Chondrocyte (in vitro differentiated cells): ENCODE measurements around the gene PRPSAP1. TPM values are rescaled to one million over a fixed set of nuclear protein-coding genes. Genes with fewer than 3 reads are reported as not detected.

Experiments used
- DNase-seq: peaks from one replicate; pipeline ENCODE4 v3.0.0; 2021; ENCODE audit warnings: mixed read lengths, low spot score
- H3K27ac Mint-ChIP-seq: one replicate; pipeline ENCODE4 v1.8.0; 2021; ENCODE audit warnings: mild to moderate bottlenecking, moderate library complexity, mixed read lengths; ENCODE audit not compliant: unreplicated experiment
- H3K27me3 Mint-ChIP-seq: 2 replicates; pipeline ENCODE4 v1.8.0; 2021; ENCODE audit warnings: low read depth, mixed read lengths
- H3K36me3 Mint-ChIP-seq: 2 replicates; pipeline ENCODE4 v1.8.0; 2021; ENCODE audit warnings: low read depth, mixed read lengths
- H3K4me1 Mint-ChIP-seq: 2 replicates; pipeline ENCODE4 v1.8.0; 2021; ENCODE audit warnings: low read depth, mild to moderate bottlenecking, mixed read lengths
- H3K4me3 Mint-ChIP-seq: one replicate; pipeline ENCODE4 v1.8.0; 2021; ENCODE audit warnings: mild to moderate bottlenecking, moderate library complexity, mixed read lengths; ENCODE audit not compliant: unreplicated experiment
- H3K9me3 Mint-ChIP-seq: 2 replicates; pipeline ENCODE4 v1.8.0; 2021; ENCODE audit warnings: low read depth, mixed read lengths
- CTCF ChIP-seq: fragments of 200-600 bp; sonication (generic); IDR thresholded peaks from 2 replicates; pipeline ENCODE4 v1.5.0; 2021; ENCODE audit warnings: antibody characterized with exemption, mild to moderate bottlenecking, moderate library complexity
- total RNA-seq: library from RNA; stranded (reverse); gene quantifications from 3 replicates; pipeline ENCODE4 v1.2.1, GENCODE V29; 2021

The PRPSAP1 gene
- total RNA-seq, 1 donor from 2014 or later, result 59.0 TPM

DNA sequence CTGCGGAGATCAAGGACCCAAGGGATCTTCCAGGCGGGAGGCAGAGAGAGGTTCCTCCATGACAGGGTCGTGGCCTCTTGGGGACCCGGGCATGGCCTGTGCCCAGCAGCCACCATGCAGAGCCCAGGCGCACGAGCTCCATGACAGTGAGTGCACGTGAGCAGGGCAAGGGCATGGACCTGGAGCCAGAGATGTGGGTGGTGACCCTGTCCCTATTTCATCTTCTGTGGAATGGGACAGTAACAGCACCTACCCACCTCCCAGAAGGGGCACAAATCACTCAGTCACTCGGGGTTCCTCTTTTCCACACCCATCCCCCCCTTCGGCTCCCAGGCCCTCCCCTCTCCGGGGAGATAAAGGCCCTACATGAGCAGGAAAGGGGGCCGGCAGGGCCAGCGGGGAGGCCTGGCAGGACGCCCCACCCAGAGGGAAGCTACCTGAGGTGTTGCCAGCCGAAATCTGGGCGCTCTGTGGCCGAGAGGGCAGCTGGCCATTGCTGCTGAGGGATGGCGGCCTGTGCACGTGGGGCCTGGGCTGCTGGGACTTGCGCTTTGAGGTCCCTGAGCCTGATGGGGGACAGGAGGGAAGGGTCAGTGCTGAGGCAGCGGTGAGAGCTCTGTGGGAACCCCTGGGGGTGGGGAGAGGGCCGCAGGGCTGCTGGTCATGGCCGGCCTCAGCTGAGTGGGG lies 78.2 kb downstream of the PRPSAP1 start:
- H3K36me3 Mint-ChIP-seq, result peaks cover 4% of the 10 kb centered on the region
- no peaks in the 10 kb centered on the region for H3K9me3 Mint-ChIP-seq
- no peak overlapping the region for H3K4me3 Mint-ChIP-seq
- H3K27me3 Mint-ChIP-seq, result no peaks in the 10 kb centered on the region
- H3K27ac Mint-ChIP-seq, result no peak overlapping the region
- no peak for TF ChIP-seq CTCF
- peaks cover 5% of the 10 kb centered on the region for H3K4me1 Mint-ChIP-seq
- no peak for DNase-seq

DNA sequence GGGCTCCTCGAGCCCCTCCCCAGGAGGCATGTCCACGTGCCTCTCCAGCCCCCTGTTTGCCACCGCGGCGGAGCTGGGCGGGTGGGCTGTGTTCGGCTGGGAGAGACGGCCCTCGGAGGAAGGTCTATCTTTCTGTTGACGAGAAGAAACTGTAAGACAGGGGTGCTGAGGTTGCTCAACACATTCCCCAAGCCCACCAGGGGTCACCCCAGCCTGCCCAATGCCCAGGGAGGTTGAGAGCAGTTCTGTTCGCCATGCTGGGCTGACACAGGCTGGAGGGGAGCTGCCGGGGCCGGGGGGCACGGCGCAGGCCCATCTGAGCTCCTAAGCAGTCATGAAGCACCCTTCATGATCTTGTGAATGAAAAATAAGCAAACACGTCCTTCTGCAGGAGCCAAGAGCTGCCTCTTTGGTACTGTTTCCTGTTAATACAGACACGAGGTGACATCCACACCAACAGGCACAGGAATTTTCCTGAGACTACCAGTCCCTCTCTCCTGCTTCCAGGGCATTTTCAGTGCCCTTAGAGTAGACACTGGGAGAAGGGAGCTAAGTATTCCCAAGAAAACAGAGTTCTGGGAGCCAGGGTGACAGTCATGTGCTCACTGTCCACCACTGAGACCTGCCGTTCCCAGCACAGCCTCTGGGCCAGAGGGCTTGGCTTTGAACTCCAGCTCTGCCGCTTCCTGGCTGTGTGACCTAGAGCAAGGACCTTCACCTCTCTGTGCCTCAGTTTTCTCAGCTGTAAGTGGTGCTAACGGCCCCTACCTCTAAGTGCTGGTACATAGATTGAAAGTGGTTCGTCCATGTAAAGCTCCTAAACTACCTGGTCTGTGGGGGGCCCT lies 79.4 kb downstream of the PRPSAP1 start:
- TF ChIP-seq CTCF, result no peak
- no peak overlapping the region for H3K4me3 Mint-ChIP-seq
- H3K9me3 Mint-ChIP-seq, result no peaks in the 10 kb centered on the region
- no peak overlapping the region for H3K27ac Mint-ChIP-seq
- H3K36me3 Mint-ChIP-seq, result peaks cover 4% of the 10 kb centered on the region
- no peak for DNase-seq
- peaks cover 5% of the 10 kb centered on the region for H3K4me1 Mint-ChIP-seq
- no peaks in the 10 kb centered on the region for H3K27me3 Mint-ChIP-seq

DNA sequence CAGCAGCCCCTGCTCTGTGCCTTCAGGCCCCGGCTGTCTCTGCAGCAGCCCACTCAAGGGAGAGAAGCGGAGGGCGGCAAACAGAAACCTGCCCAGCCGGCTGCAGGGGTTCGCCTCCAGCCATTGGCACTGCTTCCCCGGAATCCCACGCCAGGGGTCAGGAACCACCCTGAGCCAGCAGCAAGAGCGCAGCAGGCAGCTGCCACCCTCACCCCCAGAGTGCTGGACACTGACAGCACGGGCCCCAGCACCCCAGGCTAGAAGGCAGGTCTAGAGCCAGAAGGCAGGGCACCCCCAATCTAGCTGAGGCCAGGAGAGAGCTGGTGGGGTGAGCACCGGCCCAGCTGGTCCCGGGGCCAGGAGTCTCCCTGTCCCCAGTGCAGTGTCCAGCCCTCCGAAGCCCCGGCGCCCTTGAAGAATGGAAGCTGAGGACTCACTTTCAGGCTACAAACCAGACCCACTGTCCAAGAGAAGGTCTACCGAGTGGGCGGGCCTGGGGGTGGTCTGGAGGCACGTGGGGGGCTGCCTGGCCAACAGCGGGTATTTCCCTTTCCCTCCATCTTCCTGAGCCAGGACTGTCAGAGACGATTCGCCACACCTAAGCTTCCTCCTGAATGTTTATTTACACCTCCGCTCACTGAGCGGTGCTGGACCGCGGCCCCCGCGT lies 80.1 kb downstream of the PRPSAP1 start:
- Mint-ChIP-seq H3K4me1 (peaks cover 5% of the 10 kb centered on the region), H3K4me3 (no peak overlapping the region), H3K36me3 (peaks cover 4% of the 10 kb centered on the region), H3K27ac (no peak overlapping the region), H3K9me3 (no peaks in the 10 kb centered on the region), H3K27me3 (no peaks in the 10 kb centered on the region)
- no peak for TF ChIP-seq CTCF
- DNase-seq, result no peak

DNA sequence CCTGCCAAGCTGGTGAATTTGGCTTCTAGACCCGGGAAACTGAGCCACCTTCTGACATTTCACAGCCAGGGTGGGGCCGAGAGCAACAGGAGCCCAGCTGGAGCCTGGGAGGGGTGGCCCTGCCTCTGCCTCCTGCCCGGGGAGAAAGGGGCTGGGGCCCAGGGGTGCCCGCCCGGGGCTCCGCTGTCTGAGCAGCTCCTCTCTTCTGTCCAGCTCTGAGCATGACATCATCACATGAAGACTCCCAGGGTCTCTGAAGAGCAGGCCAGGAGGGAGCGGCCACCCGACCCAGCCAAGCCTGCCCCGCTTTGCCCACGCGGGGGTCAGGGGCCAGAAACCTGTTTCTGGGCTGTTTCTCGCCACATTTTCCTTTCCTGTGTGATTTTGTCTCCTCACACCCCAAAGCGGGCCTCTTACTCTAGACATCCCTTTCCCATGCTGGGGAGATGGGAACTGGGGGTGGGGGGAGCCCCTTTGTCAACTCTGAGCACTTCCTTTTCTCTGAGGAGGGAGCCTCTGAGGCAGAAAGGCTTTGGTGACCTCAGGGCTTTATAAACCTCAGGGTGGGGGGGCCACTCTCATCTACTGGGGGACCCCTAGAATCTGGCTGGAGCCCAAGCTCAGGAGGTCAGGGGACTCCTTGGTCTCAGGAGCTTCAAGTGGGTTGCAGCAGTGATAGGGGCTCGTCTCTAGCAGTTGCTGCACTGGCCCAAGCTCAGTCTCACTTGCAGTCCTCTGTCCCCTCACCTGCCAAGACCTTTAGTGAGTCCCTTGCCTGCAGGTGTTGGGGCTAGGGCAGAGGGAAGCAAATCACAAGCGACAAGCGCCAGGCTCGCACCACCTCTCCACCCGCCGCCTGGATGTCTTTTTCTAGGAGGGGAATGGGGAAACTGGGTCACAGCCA lies 80.9 kb downstream of the PRPSAP1 start:
- H3K27ac Mint-ChIP-seq, result no peak overlapping the region
- no peak overlapping the region for H3K4me3 Mint-ChIP-seq
- TF ChIP-seq CTCF, result no peak
- no peaks in the 10 kb centered on the region for H3K27me3 Mint-ChIP-seq
- DNase-seq, result no peak
- peaks cover 11% of the 10 kb centered on the region for H3K4me1 Mint-ChIP-seq
- H3K36me3 Mint-ChIP-seq, result peaks cover 3% of the 10 kb centered on the region
- H3K9me3 Mint-ChIP-seq, result no peaks in the 10 kb centered on the region
